ENCODE results near the gene LAMB2.

LAMB2 gene

GRCh38 chr3:49124991-49125670, 7.7 kb downstream of the LAMB2 start:
- no peak overlapping the region for H3K4me3 ChIP-seq (ENCODE audit: low read length)
- no peak for DNase-seq (ENCODE audit: low read depth)
- TF ChIP-seq CTCF (conservative IDR thresholded peaks at IDR 0.05; ENCODE audit: low read length) = no peak

- no peak for TF ChIP-seq CTCF (conservative IDR thresholded peaks at IDR 0.05; ENCODE audit: low read length)
- no peak for DNase-seq (ENCODE audit: low read depth)
- no peak overlapping the region for H3K4me3 ChIP-seq (ENCODE audit: low read length)
These were observed 8.6 kb downstream of the LAMB2 start for GRCh38 chr3:49124203-49124602.

GRCh38 chr3:49123687-49124086, 9.2 kb downstream of the LAMB2 start:
- TF ChIP-seq CTCF (conservative IDR thresholded peaks at IDR 0.05; ENCODE audit: low read length) = no peak
- no peak for DNase-seq (ENCODE audit: low read depth)
- no peak overlapping the region for H3K4me3 ChIP-seq (ENCODE audit: low read length)

GRCh38 chr3:49122886-49123545, 9.8 kb downstream of the LAMB2 start:
- TF ChIP-seq CTCF (conservative IDR thresholded peaks at IDR 0.05; ENCODE audit: low read length) = no peak
- no peak overlapping the region for H3K4me3 ChIP-seq (ENCODE audit: low read length)
- no peak for DNase-seq (ENCODE audit: low read depth)

- TF ChIP-seq CTCF (conservative IDR thresholded peaks at IDR 0.05; ENCODE audit: low read length) = no peak
- DNase-seq (ENCODE audit: low read depth) = no peak
- H3K4me3 ChIP-seq (ENCODE audit: low read length) = no peak overlapping the region
These were observed 10.4 kb downstream of the LAMB2 start for GRCh38 chr3:49122451-49122850.

GRCh38 chr3:49122022-49122421, 10.8 kb downstream of the LAMB2 start:
- TF ChIP-seq CTCF (conservative IDR thresholded peaks at IDR 0.05; ENCODE audit: low read length) = no peak
- no peak overlapping the region for H3K4me3 ChIP-seq (ENCODE audit: low read length)
- no peak for DNase-seq (ENCODE audit: low read depth)

GRCh38 chr3:49121132-49121736, 11.6 kb downstream of the LAMB2 start:
- TF ChIP-seq CTCF (conservative IDR thresholded peaks at IDR 0.05; ENCODE audit: low read length) = no peak
- DNase-seq (ENCODE audit: low read depth) = no peak
- peak overlapping the region; percentile 95 for H3K4me3 ChIP-seq (ENCODE audit: low read length)
